HL-60 (cell line): ENCODE data around the gene GSTT2.
"Not testable (repeated sequence)": the region's sequence is repeated elsewhere in the genome, so short reads cannot be mapped to it uniquely, and the experiment has no call there.

Experiments used
- DNase-seq, 2 experiments: peaks; one replicate each; pipeline ENCODE4 v3.0.0-alpha.2; 2010 to 2020; ENCODE audit warnings: low read depth in 1 of 2, low spot score in 1 of 2
- H3K27ac ChIP-seq: fragments of 250-450 bp; sonication (Bioruptor Pico); replicated peaks from 2 replicates; pipeline ENCODE4 v1.5.1; 2020; ENCODE audit warnings: mild to moderate bottlenecking, moderate library complexity
- H3K27me3 ChIP-seq: fragments of 250-450 bp; sonication (Bioruptor Pico); 2 replicates; pipeline ENCODE4 v1.5.1; 2021; ENCODE audit warnings: mild to moderate bottlenecking, moderate library complexity; ENCODE audit not compliant: insufficient read depth, poor library complexity, severe bottlenecking
- H3K4me3 ChIP-seq: replicated peaks from 2 replicates; pipeline ENCODE4 v1.5.1; 2011; ENCODE audit warnings: mild to moderate bottlenecking, control low read depth, low read length; ENCODE audit not compliant: insufficient read depth
- GABPA ChIP-seq: IDR thresholded peaks from 2 replicates; pipeline ENCODE4 v1.6.1; 2012; ENCODE audit warnings: low read depth
- POLR2AphosphoS5 ChIP-seq: IDR thresholded peaks from 2 replicates; pipeline ENCODE4 v1.6.1; 2012; ENCODE audit warnings: low read depth
- REST ChIP-seq: IDR thresholded peaks from 2 replicates; pipeline ENCODE4 v1.6.1; 2012; ENCODE audit warnings: low read depth; ENCODE audit not compliant: insufficient replicate concordance
- SPI1 ChIP-seq: IDR thresholded peaks from 2 replicates; pipeline ENCODE4 v1.6.1; 2012; ENCODE audit warnings: low read depth, mild to moderate bottlenecking, borderline replicate concordance
- TF ChIP-seq, protein P1 (sequence below): IDR thresholded peaks from one replicate; pipeline ENCODE4 v1.5.1; 2011; ENCODE audit warnings: low read length, control low read depth, inconsistent platforms; ENCODE audit not compliant: insufficient read depth

Gene GSTT2

GRCh38 chr22:23997092-23997491 lies 17.2 kb downstream of the GSTT2 start:
- DNase-seq: no peak
- TF ChIP-seq SPI1 (no peak), GABPA (no peak), POLR2AphosphoS5 (no peak), REST (no peak)
- TF ChIP-seq, protein P1, sequence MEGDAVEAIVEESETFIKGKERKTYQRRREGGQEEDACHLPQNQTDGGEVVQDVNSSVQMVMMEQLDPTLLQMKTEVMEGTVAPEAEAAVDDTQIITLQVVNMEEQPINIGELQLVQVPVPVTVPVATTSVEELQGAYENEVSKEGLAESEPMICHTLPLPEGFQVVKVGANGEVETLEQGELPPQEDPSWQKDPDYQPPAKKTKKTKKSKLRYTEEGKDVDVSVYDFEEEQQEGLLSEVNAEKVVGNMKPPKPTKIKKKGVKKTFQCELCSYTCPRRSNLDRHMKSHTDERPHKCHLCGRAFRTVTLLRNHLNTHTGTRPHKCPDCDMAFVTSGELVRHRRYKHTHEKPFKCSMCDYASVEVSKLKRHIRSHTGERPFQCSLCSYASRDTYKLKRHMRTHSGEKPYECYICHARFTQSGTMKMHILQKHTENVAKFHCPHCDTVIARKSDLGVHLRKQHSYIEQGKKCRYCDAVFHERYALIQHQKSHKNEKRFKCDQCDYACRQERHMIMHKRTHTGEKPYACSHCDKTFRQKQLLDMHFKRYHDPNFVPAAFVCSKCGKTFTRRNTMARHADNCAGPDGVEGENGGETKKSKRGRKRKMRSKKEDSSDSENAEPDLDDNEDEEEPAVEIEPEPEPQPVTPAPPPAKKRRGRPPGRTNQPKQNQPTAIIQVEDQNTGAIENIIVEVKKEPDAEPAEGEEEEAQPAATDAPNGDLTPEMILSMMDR: no peak
- Histone ChIP-seq H3K4me3 (no peak overlapping the region), H3K27ac (no peak overlapping the region), H3K27me3 (no peaks in the 10 kb centered on the region)

- not testable (repeated sequence) for H3K4me3 ChIP-seq, H3K27ac ChIP-seq, DNase-seq, H3K27me3 ChIP-seq
Measured at GRCh38 chr22:23999779-24000178, 19.8 kb downstream of the GSTT2 start.

- Histone ChIP-seq H3K4me3 (no peak overlapping the region), H3K27me3 (no peaks in the 10 kb centered on the region), H3K27ac (no peak overlapping the region)
- no peak for DNase-seq
- TF ChIP-seq POLR2AphosphoS5 (no peak), SPI1 (no peak), GABPA (no peak), REST (no peak)
- TF ChIP-seq, protein P1: no peak
Measured at GRCh38 chr22:24001314-24001713, 21.4 kb downstream of the GSTT2 start.

DNA sequence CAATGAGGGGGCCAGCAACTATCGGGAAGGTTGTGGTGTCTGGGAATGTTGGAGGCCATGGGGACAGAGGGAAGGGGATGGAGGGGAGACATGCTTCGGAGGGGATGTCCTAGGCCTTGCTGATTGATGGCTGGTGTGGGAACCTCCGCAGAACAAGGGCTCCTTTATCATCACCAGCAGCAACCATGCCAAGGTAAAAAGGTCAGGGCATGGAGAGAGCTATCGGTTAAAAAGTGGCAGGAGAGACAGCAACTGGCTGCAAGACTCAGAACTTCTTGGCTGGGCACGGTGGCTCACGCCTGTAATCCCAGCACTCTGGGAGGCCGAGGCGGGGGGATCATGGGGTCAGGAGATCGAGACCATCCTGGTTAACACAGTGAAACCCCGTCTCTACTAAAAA lies 22.3 kb downstream of the GSTT2 start:
- TF ChIP-seq GABPA: no peak
- TF ChIP-seq SPI1: no peak
- no peak for TF ChIP-seq REST
- TF ChIP-seq, protein P1: no peak
- no peak for TF ChIP-seq POLR2AphosphoS5
- DNase-seq: no peak
- no peak overlapping the region for H3K4me3 ChIP-seq

More for the DNA sequence above, 22.3 kb downstream of the GSTT2 start:
- H3K27me3 ChIP-seq: no peaks in the 10 kb centered on the region
- no peak overlapping the region for H3K27ac ChIP-seq
